ENCODE results near the gene ELF2.
A peak's percentile ranks its signal among the peaks of the same experiment; 100 is the strongest.
"Not testable (repeated sequence)": the region's sequence is repeated elsewhere in the genome, so short reads cannot be mapped to it uniquely, and the experiment has no call there.

Gene ELF2

DNA sequence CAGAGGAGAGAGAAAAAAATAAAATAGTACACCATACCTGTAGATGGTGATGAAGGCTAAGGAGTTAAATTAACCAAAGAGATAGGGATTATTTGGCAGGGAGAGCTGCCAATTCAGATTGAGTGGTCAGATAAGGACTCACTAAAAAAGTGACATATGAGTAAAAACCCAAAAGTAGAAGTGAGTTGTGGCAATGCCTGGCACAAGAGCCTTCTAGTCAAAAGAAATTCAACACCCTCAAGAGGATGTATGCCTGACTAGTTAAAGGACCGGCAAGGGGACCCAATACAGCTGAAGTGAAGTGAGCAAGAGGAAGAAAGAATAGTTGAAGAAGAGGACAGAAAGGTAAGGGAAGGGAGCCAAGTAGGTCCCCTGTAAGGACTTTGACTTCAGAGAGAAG, 34.9 kb downstream of the ELF2 start:
- DNase-seq, result no peak

DNA sequence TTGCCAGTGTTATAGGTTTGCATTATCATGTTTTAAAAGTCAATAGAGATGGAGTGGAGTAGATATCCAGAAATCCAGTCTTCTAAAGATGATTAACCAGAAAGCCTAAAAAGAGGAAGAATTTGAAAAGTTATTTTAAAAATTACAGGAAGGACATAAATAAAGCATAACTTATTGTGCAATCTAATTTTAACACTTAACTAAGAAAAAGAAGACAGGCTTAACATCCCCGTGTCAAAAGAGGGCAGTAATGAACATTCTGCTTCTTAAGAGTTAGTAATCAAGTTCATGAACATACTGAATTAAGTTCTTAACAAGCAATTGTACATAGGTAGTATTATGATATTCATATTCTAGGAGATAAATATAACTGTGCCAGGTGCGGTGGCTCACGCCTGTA, 39.3 kb downstream of the ELF2 start:
- no peak for DNase-seq

DNA sequence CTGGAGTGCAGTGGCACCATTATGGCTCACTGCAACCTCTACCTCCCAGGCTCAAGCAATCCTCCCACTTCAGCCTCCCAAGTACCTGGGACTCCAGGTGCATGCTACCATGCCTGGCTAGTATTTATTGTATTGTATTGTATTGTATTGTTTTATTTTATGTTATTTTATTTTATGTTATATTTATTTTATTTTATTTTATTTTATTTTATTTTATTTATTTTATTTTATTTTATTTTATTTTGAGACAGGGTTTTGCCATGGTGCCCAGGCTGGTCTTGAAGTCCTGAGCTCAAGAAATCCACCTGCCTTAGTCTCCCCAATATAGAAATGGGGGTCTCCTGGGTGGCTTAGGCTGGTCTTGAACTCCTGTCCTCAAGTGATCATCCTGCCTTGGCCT, 42.6 kb downstream of the ELF2 start:
- no peak for DNase-seq

DNA sequence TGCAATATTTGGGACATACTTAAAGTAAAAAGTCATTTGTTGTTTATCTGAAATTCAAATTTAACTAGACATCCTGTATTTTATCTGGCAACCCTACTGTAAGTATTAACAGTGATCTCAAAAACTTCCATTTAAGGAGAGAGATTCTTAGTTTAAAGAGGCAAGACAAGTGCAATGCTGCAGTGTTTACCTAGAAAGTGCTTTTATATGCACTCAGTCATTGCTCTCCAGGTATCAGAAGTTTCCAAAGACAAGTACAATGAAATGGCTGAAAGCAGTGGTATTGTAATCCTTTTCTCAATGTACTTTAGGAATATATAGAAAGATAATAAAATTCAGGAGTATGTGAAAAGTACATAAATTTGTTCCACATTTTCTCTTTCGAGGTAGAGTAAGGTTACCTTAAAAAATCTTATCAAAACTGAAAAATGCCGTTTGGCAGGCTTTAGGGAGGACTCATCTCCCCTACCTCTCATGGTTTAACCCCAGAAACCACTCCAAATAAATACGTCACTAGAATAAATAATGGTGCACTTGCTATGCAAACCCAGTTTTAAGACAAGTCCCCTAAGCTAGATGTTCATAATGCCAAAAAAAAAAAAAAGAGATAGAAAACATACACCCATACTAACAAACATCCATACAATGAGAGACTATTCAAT, 45.7 kb downstream of the ELF2 start:
- DNase-seq, result no peak

DNA sequence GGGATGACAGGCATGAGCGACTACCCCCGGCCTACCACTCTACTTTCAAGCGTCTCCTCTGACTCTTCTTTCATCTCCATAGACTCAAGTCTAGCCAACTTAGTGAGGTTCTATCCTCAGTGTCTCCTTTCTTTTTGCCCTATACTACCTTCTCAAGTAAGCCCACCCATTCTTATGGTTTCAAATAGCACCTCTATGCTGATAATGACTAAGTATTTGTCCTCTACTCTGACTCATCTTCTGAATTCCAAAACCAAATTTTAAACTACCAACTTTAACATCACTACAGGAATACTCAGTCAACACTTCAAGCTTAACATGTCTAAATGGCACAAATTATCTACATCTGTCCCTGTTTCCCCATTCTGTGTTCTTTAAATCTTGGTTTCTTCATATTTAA, 47.8 kb downstream of the ELF2 start:
- DNase-seq, result no peak

DNA sequence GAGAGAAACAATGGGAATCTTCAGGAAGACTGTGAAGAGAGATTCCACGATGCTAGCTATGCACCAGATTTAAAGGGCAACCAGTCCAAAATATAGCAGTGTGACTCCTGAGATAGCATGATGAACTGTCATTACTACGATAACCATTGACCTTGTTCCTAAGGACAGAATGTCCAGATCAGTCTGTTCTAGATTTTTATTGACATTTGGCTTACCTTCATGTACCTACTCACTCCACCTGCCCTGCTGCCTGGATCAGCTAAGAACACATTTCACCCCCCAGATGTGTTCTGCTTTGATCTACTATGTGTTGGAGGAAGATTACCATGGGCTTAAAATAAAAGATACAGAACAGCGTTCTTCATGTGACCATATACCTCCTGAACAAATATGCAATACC, 50.1 kb downstream of the ELF2 start:
- no peak for DNase-seq

DNA sequence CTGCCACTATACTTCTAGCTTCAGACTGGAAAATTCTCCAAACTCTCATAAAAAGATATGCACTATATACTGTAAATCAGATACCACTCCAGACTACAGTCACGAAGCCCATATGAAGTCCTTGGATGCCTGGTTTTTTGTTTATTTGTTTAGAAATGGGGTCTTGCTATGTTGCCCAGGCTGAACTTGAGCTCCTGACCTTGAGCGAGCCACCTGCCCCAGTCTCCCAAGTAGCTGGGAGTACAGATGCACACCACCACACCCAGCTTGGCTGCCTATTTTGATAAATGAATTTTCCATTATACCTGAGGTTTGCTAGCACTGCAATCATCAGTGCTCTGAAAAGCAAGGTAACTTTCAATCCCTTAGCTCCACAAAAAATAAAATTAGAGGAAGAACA, 53.1 kb downstream of the ELF2 start:
- no peak for DNase-seq

DNA sequence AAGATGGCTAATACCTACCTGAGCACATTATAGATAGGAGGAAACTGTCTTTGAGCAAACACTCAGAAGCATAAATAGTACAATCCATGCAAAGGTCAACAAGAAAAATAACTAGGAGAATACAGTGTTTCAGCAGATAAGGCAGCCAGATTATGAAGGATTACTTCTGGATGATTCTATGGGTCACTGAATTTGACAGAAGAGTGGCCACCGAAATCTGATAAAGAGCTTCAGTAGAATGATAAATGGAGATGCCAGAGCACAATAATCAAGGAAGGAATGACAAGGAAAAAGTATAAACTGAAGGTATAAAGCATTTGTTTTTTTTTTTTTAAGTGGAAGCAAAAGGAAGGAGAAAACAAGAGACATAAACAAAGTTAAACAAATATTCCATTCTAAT, 58.7 kb downstream of the ELF2 start:
- DNase-seq, result no peak

DNA sequence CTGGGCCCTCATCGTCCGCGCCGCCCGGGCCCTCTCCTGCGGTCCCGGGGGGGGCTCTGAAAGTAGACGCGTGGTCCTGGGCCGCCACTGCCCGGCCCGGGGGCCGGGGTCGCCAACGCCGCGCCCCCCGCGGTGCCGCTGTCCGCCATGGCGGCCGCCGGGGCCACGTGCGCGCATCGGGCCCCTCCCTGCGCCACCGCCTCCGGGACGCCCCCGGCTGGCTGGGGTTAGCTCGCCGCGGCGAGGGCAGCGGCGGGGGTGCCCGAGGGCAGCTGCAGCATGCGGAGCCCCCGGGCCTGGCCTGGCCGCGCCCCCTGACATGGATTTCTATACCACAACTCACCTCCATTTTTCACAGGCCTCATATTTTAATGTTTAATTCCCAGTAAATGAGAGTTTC, 61.8 kb downstream of the ELF2 start:
- no peak for DNase-seq

DNA sequence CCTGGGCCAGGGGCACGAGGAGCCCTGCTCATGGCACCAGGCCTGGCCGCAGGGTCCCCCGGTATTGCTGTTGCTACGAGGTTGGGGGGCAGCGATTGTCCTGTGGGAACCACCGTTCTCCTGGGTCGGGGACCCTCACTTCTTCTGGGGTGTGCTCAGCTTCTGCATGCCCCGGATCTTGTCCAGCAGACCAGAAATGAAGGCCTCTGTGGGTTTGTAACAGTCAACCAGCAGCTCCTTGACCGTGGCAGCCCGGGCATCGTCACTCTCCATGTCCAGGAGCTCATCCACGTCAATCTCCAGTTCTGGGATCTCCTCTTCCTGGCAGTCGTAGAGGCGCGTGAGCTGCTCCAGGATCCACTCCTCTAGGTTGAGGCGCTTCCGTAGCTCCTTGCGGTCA, 62.2 kb downstream of the ELF2 start:
- DNase-seq, result not testable (repeated sequence)

DNA sequence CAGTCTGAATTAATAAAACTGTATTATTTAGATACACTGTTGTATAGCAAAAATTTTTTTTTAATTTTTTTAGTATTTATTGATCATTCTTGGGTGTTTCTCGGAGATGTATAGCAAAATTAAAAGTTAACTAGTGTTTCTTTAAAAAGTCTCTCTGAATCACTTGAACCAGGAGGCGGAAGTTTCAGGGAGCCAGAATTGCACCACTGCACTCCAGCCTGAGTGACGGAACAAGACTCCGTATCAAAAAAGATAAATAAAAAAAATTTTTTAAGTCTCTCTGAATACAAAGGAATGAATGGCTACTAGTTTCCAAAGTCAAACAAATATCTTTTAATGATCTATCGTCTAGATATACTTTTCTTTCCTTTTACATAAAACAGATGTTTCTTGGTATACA, 64.4 kb downstream of the ELF2 start:
- no peak for DNase-seq

DNA sequence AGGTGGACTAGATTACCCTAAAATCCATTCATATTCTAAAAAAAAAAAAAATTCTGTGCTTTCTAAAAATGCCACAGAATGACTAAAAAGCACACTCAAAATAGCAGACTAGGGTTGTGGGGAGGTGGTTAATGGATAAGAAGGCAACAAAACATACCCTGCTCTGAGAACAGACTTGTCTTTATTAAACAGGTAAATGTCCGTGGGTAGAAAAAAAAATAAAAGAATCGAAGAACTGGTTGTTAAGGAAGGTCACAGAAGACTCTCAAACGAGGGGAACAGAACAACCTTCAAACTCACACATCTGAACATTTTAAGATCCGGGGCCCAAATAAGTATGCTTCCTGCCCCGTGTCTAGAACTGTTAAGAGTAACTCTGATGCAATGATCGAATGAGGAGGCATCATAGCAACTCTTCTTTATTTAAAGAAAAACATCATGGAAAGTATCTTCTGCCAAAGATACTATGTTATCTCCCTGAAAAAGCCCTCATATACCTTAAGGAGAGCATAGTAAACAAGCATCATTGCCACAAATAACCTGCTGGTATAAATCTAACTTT, 68.4 kb downstream of the ELF2 start:
- DNase-seq, result no peak

DNA sequence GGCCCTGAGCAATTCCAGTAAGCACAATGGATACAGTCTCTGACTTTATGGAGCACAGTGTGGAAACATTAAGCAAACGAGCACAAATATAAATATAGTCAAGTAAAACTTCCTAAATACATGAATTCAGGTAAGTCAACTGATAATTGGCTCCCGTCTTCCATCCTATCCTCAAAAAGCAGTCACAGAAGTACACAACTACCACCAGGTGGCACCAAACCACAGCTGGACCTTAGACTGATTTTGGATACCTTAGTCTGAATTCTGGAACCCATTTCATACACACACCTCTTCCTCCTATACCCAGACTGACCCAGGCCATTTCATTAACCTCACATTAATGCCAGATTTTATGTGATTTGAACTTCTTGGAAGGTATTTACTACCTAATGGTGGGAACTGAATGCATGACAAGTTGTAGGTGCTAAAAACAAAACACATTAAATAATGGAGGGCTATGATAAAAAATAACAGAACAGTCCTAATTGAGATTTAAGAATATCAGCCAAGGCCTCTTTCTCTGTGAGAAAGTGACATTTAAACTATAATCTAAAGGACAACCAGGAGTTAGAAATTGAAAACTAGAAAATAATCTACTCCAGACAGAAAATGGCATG, 77.5 kb downstream of the ELF2 start:
- peak; percentile 78 to 80 for DNase-seq

DNA sequence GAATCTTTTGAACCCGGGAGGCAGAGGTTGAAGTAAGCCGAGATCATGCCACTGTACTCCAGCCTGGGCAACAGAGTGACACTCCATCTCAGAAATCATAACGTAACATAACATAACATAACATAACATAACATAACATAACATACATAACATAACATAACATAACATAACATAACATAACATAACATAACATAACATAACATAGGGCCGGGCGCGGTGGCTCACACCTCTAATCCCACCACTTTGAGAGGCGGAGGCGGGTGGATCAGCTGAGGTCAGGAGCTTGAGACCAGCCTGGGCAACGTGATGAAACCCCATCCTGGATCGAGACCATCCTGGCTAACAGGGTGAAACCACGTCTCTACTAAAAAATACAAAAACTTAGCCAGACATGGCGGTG, 84.7 kb downstream of the ELF2 start:
- no peak for DNase-seq

DNA sequence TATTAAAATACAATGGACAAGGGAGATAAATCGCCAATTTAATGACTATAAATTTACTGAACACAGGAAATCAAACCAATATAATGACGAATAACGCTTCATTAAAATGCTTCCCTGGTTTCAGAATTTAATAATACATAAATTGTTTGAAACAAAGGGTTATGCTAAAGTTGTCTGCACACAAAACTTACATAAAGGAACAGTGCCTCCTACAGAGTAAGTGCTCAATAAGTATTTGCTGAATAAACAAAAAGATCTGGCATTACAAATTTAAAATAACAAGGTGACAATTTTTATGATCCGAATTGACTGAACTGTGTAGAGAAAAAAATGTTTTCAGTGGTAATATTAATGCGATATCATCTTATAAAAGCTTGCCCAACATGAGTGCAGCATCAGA, 91.9 kb downstream of the ELF2 start:
- peak in 1 of 2 donors; percentile 30 for DNase-seq

DNA sequence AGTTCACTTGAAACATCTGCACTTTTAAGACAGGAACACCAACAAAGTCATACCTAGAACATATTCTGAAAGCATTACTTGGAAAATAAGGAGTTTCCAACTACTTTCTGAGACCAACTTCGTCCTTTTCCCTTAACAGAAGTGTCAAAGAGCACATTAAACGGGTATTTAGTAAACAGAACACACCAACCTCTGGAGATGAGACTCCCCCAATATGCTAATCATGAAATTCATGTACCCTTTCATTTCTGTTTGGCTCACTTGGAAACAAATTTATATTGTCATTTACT, 92.3 kb downstream of the ELF2 start:
- no peak for DNase-seq

DNA sequence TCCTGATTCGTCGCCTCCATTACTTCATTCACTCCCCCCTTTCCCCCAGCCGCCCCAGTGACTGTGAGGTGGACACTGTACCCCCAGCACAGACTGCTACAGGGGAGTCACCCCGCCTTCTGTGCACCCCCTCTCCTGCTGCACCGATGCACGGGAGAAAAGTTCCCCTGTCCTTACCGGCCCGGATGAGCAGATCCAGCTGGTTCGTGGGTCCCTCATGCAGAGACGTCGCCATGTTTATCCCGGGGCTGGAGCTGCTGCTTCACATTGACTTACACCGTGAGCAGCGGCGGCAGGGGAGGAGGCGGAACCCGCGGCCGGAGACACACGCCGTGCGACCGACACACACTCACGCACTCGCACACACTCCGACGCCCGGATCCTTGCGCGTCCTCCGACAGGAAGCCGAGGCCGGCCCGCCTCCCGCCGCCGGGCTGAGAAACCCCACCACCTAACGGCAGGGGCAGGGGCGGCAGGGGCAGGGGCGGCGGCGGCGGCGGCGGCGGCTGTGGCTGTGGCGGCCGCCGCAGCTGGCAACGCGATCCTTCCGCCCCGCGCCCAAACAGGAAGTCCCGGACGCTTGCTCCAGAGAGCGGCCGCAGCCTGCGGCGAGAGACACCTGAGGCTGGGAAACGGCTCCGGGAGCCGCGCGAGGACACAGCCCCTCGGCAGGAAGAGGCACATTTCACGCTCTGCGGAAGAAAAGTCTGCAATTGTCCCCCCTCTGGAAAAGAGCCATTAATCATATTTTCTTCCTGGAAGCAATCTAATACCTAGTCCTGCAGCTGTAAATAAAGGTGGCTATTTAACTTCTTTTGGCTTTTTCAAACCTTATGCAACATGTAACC, 92.8 kb downstream of the ELF2 start:
- peak; percentile 84 to 86 for DNase-seq

DNA sequence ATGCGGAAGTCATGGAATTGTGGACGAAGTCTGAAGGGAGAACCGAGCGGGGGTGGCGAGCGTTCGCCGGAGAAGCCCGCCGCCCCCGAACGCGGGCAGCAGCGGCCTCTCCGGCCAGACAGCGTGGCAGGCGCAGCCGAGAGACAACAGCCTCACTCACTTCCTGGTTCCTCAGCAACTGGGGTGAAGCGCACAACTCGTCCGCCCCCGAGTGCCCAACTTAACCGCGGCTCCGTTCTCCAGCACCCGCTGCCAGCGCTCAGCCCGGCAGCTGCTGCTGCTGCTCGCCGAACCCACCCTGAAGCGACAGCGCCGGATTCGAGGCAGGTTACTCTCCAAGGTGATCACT, 93.4 kb downstream of the ELF2 start:
- DNase-seq, result peak; percentile 66 to 72

DNA sequence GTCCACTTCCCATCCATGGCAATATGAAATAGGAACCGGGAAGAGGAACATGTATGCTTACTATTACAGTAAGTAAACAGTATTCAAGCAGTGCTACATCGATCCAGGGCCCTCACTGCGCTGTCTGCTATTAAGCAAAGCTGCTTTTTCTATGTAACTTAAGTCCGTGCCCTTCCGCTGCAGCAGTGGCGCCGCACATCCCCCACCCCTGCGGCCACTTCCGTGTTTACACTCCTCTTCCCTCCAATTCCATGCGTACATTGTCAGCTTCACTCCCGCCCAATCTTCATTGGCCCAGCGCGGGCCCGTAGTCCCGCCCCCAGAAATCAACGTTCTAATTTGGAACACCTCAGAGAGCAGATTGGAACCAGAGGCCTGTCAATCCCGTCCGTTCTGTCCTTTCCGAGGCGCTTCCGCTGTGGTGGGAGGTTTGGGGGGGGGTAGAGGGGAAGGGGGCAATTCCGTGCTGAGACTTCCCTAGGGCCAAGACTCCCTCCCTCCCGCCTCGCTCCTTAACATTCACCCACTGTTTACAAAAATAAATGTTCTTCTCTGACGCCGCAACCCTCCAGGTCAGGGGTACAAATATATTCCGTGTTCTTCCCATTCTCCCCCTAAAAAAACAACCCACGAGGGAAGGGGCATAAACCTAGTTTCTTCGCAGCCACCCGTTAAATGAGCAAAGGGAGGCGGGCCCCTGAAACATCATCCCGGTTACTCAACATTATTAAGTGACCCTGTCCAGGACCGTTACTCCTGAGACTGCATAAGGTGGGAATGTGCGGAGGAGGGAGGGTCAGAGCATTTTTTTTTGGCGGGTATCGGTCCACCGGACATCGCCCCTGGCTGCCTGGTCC, 94.0 kb downstream of the ELF2 start:
- DNase-seq, result peak; percentile 93 to 95

DNA sequence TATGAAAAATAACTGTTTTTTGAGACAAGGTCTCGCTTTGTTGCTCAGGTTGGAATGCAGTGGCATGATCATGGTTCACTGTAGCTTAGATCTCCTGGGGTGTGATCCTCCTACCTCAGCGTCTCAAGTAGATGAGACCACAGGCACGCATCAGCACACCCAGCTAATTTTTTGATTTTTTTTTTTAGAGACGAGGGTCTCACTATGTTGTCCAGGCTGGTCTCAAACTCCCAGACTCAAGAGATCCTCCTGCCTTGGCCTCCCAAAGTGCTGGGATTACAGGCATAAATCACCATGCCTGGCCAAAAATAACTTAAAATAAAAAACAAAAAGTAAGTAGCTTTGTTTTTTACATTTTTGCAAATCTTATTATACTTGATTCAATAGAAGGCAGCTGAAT, 98.1 kb downstream of the ELF2 start:
- no peak for DNase-seq

DNA sequence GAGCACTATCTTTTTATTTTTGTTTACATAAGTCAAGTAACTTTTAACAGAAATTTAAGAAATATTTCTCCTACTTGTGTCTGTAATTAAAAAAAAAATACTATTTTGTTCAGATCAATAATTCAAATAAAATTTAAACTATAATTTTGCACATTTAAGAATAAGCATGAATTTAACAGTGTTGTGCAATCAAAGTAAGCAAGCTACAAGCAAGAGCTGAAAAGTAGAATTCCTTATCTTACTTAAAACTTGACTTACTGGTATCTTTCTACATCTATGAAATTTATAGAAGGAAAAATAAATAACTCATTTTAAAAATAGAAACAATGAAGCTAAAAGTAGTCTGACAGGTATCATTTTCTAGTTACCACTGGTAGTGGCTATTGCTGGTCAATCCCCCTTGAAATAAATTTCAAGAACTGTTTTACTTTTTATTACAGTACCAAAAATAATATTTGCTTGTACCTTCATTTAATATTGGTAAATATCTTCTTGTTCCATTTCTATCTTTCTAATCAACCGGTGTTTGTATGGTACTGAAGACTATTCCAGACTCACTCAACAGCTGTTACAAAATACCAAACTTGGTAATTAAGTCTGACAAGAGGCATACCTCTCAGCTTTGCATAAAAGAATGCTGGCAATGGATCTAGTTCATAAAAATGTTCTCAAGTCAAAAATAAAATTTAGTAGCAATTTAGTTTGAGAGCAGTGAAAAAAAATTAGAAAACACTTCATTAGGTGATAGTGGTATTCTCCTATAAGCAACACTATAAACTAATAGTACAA, 99.3 kb downstream of the ELF2 start:
- no peak for DNase-seq

DNA sequence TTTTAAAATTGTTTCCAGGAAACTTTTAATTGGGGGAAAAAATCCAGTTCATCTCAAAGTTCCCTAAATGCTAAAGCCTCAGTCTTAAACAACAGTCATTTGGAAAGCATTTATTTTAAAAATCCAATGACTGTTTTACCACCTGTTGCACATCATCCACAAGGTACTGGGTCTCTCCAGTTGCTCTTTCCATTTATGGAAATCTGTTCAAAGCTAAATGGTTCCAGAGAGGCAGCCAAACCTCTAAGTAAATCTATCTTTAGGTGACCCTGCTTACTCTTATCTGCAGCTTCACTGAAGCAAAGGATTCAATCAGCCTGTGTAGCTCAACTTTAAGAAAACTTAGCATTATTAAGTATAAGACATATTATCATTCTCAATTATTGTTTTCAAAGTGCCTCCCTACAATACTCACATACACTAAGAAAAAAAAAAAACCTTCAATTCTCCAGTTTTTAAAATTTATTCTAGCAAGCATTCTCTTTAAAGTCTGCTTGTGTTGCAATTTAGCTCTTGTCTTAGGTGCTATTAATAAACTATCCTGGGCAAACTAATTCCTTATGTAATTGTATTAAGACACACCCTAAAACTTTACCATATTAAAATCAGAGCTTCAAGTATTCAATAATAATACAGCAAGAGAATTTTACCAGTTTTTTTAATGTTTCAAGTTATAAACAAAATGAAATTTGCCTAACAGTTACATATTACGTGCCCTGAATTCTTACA, 100.8 kb downstream of the ELF2 start:
- DNase-seq, result no peak

Data from CD4-positive, alpha-beta T cell treated with Interleukin-1 beta for 1 hour (primary cell).